Lower leg skin (tissue), 3 donors: ENCODE data around the gene RIPOR2.

Experiments
- POLR2A ChIP-seq, 2 donors: fragments of 450-650 bp; IDR thresholded peaks; one replicate each; pipeline ENCODE4 v1.6.1; 2016 to 2017; ENCODE audit warnings: antibody characterized with exemption in 2 of 2, mild to moderate bottlenecking in 1 of 2, moderate library complexity in 1 of 2
- TF ChIP-seq, protein P1 (sequence below), 3 donors: fragments of 450-650 bp; IDR thresholded peaks; one replicate each; pipeline ENCODE4 v1.5.1; 2016; ENCODE audit warnings: antibody characterized with exemption in 3 of 3, mild to moderate bottlenecking in 3 of 3, moderate library complexity in 2 of 3

DNA sequence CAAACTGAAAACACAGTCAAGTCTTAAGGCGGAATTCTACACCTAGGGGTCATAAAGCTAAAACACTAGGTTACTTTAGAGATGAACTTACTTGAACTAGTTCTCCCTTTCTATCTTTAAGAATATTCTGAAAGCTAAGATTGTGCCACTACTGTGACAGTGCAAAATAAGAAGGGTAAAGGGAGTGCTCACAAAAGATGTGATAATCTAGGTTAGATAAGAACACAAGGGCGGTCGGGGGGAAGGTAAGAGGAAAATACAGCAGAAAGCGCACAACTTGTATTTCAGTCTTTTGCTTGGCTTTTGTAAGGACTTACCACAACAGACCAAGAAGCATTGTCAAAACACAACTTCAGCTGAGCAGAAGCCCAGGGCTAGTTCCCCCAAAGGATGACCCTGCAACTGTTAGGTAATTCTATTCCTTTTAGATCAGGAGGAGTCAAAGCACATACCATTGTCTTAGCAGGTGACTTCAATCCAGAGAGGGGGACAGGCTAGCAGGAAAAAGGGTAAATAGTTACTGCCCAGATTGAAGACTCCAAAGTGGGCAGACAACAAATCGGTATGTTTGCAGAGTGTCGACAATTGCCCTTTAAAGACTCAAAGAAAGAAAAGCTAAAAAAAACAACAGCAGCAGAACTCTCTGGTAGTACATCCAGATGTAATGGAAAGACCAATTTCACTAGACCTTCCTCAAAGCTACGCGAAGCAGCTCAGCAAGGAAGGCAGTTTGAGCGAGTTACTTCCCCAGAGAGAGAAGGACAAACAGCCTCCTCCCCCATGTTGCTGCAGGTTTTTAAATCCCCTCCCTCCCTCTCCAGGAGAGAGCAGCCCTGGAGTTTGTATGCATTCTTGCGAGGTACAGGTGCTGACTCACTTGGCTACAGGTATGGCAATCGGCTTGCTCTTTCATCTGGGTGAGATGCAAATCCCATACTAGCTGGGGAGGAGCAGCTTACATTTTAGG is 59.0 kb downstream of the RIPOR2 start:
- TF ChIP-seq, protein P1, sequence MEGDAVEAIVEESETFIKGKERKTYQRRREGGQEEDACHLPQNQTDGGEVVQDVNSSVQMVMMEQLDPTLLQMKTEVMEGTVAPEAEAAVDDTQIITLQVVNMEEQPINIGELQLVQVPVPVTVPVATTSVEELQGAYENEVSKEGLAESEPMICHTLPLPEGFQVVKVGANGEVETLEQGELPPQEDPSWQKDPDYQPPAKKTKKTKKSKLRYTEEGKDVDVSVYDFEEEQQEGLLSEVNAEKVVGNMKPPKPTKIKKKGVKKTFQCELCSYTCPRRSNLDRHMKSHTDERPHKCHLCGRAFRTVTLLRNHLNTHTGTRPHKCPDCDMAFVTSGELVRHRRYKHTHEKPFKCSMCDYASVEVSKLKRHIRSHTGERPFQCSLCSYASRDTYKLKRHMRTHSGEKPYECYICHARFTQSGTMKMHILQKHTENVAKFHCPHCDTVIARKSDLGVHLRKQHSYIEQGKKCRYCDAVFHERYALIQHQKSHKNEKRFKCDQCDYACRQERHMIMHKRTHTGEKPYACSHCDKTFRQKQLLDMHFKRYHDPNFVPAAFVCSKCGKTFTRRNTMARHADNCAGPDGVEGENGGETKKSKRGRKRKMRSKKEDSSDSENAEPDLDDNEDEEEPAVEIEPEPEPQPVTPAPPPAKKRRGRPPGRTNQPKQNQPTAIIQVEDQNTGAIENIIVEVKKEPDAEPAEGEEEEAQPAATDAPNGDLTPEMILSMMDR (IDR thresholded peaks at IDR 0.05): no peak
- no peak for TF ChIP-seq POLR2A (IDR thresholded peaks at IDR 0.05)
